H1 (cell line): ENCODE results near the gene NEO1. TPM values are rescaled to one million over a fixed set of nuclear protein-coding genes. Genes with fewer than 3 reads are reported as not detected.

Experiments used
- CTCF ChIA-PET: fragments of 300-600 bp; sonication (Branson Sonifier 250); formaldehyde crosslinking; loops from one replicate; lab custom pipeline; 2021; ENCODE audit not compliant: partially characterized antibody; lab: Charles Lee
- POLR2A ChIA-PET: fragments of 300-600 bp; sonication (Branson Sonifier 250); formaldehyde crosslinking; loops from one replicate; lab custom pipeline; 2021; ENCODE audit warnings: inconsistent platforms; ENCODE audit not compliant: partially characterized antibody; lab: Charles Lee
- DNase-seq, 2 experiments: peaks; one replicate each; pipeline versions ENCODE4 v3.0.0 to v3.0.0-alpha.2; 2010 to 2022; ENCODE audit warnings: low spot score in 2 of 2, low read depth in 1 of 2, mixed read lengths in 1 of 2
- FAIRE-seq: peaks from 2 replicates; lab custom pipeline; 2011; peaks lifted over from hg19 to GRCh38; lab: Jason Lieb, UNC
- H2AFZ ChIP-seq: 2 replicates; pipeline ENCODE4 v1.8.1; 2012; ENCODE audit warnings: low read length, inconsistent platforms
- H2AK5ac ChIP-seq: 2 replicates; pipeline ENCODE4 v1.6.1; 2013; ENCODE audit warnings: low read depth, low read length
- H2BK120ac ChIP-seq: replicated peaks from 2 replicates; pipeline ENCODE3; 2013; ENCODE audit warnings: low read depth, low read length, inconsistent platforms
- H2BK12ac ChIP-seq: 2 replicates; pipeline ENCODE4 v1.6.1; 2013; ENCODE audit warnings: low read depth, low read length
- H2BK15ac ChIP-seq: 2 replicates; pipeline ENCODE4 v1.6.1; 2013; ENCODE audit warnings: low read length
- H2BK20ac ChIP-seq: 2 replicates; pipeline ENCODE4 v1.6.1; 2013; ENCODE audit warnings: low read length
- H2BK5ac ChIP-seq: 2 replicates; pipeline ENCODE4 v1.6.1; 2013; ENCODE audit warnings: low read depth, low read length
- H3K14ac ChIP-seq: 2 replicates; pipeline ENCODE4 v1.6.1; 2013; ENCODE audit warnings: inconsistent platforms; ENCODE audit not compliant: insufficient read length
- H3K18ac ChIP-seq: 2 replicates; pipeline ENCODE4 v1.6.1; 2013; ENCODE audit warnings: low read length; ENCODE audit errors: extremely low read depth
- H3K23ac ChIP-seq: 2 replicates; pipeline ENCODE4 v1.6.1; 2013; ENCODE audit warnings: inconsistent platforms; ENCODE audit not compliant: insufficient read length
- H3K23me2 ChIP-seq: 2 replicates; pipeline ENCODE4 v1.6.1; 2013; ENCODE audit warnings: low read depth, low read length
- H3K27ac ChIP-seq: 2 replicates; pipeline ENCODE4 v1.6.1; 2011; ENCODE audit warnings: low read depth, low read length, inconsistent platforms
- H3K27me3 ChIP-seq, 4 experiments: replicated peaks in 1 of 4; 1 replicate in 1 of 4; 2 replicates in 3 of 4; pipeline versions ENCODE4 v1.6.1 to v1.8.1; 2011 to 2013; ENCODE audit warnings: low read length in 3 of 4, mild to moderate bottlenecking in 3 of 4, inconsistent platforms in 2 of 4, mixed read lengths in 2 of 4, moderate library complexity in 1 of 4; ENCODE audit not compliant: control insufficient read depth in 3 of 4, insufficient read depth in 3 of 4; ENCODE audit errors: extremely low read depth in 1 of 4
- H3K36me3 ChIP-seq, 4 experiments: 2 replicates each; pipeline versions ENCODE4 v1.6.1 to v1.8.1; 2011 to 2013; ENCODE audit warnings: mild to moderate bottlenecking in 4 of 4, low read length in 3 of 4, moderate library complexity in 2 of 4, control low read depth in 1 of 4, inconsistent platforms in 1 of 4; ENCODE audit not compliant: insufficient read depth in 4 of 4, control insufficient read depth in 2 of 4
- H3K4ac ChIP-seq: replicated peaks from 2 replicates; pipeline ENCODE3; 2013; ENCODE audit warnings: low read length, low read depth, mixed read lengths, inconsistent platforms; ENCODE audit not compliant: insufficient read length
- H3K4me1 ChIP-seq, 4 experiments: replicated peaks in 1 of 4; 1 replicate in 1 of 4; 2 replicates in 3 of 4; pipeline versions ENCODE4 v1.6.1 to v1.8.1; 2011 to 2013; ENCODE audit warnings: low read length in 3 of 4, inconsistent platforms in 2 of 4, mixed read lengths in 1 of 4; ENCODE audit not compliant: insufficient read depth in 4 of 4, control insufficient read depth in 3 of 4
- H3K4me2 ChIP-seq, 2 experiments: 2 replicates each; pipeline versions ENCODE4 v1.6.1 to v1.8.1; 2011 to 2013; ENCODE audit warnings: low read depth in 2 of 2, low read length in 2 of 2, control low read depth in 1 of 2, inconsistent platforms in 1 of 2, mild to moderate bottlenecking in 1 of 2; ENCODE audit not compliant: insufficient read depth in 1 of 2
- H3K4me3 ChIP-seq, 4 experiments: fragments of 200-600, 300-600 bp in 1 of 4; sonication (generic), shearing (Covaris generic), sonication (Bioruptor Twin) in 1 of 4; 2 replicates each; pipeline versions ENCODE4 v1.5.1 to v1.8.1; 2011 to 2016; ENCODE audit warnings: low read length in 4 of 4, low read depth in 3 of 4, control low read depth in 2 of 4, inconsistent platforms in 2 of 4, mild to moderate bottlenecking in 2 of 4, mixed read lengths in 1 of 4, moderate library complexity in 1 of 4; ENCODE audit not compliant: insufficient read depth in 2 of 4; ENCODE audit errors: extremely low read depth in 1 of 4
- H3K56ac ChIP-seq: replicated peaks from 2 replicates; pipeline ENCODE3; 2013; ENCODE audit warnings: low read depth, mild to moderate bottlenecking, mixed read lengths, low read length, inconsistent platforms; ENCODE audit not compliant: insufficient read length
- H3K79me1 ChIP-seq: 2 replicates; pipeline ENCODE4 v1.6.1; 2013; ENCODE audit warnings: low read depth, low read length, control low read depth
- H3K79me2 ChIP-seq, 2 experiments: 2 replicates each; pipeline versions ENCODE4 v1.6.1 to v1.8.1; 2012 to 2013; ENCODE audit warnings: low read length in 2 of 2, mild to moderate bottlenecking in 2 of 2, inconsistent platforms in 1 of 2; ENCODE audit not compliant: insufficient read depth in 2 of 2, control insufficient read depth in 1 of 2
- H3K9ac ChIP-seq, 4 experiments: replicated peaks in 1 of 4; 1 replicate in 1 of 4; 2 replicates in 3 of 4; pipeline versions ENCODE4 v1.6.1 to v1.8.1; 2011 to 2013; ENCODE audit warnings: low read depth in 3 of 4, low read length in 3 of 4, control low read depth in 2 of 4, mild to moderate bottlenecking in 2 of 4, moderate library complexity in 2 of 4, inconsistent platforms in 1 of 4; ENCODE audit errors: extremely low read depth in 1 of 4
- H3K9me3 ChIP-seq, 2 experiments: 2 replicates each; pipeline versions ENCODE4 v1.6.1 to v1.8.1; 2012 to 2013; ENCODE audit warnings: mild to moderate bottlenecking in 2 of 2, moderate library complexity in 2 of 2, control low read depth in 1 of 2, inconsistent platforms in 1 of 2, low read depth in 1 of 2, low read length in 1 of 2, mixed read lengths in 1 of 2; ENCODE audit not compliant: insufficient read depth in 2 of 2
- H4K20me1 ChIP-seq, 2 experiments: replicated peaks in 1 of 2; 2 replicates each; pipeline versions ENCODE3 to v1.8.1; 2011 to 2013; ENCODE audit warnings: inconsistent platforms in 2 of 2, low read length in 2 of 2, mild to moderate bottlenecking in 1 of 2; ENCODE audit not compliant: insufficient read depth in 2 of 2, control insufficient read depth in 1 of 2
- H4K5ac ChIP-seq: 2 replicates; pipeline ENCODE4 v1.6.1; 2013; ENCODE audit warnings: low read length, low read depth, mixed read lengths, inconsistent platforms; ENCODE audit not compliant: insufficient read length
- H4K8ac ChIP-seq: 2 replicates; pipeline ENCODE4 v1.8.0; 2013; ENCODE audit warnings: mild to moderate bottlenecking, moderate library complexity, low read length, inconsistent platforms; ENCODE audit not compliant: insufficient read depth; ENCODE audit errors: extremely low read depth
- H4K91ac ChIP-seq: replicated peaks from 2 replicates; pipeline ENCODE3; 2013; ENCODE audit warnings: low read length, mixed read lengths, inconsistent platforms; ENCODE audit not compliant: insufficient read length
- CREB1 ChIP-seq: IDR thresholded peaks from 2 replicates; pipeline ENCODE4 v1.6.1; 2012; ENCODE audit warnings: inconsistent platforms
- CTBP2 ChIP-seq: IDR thresholded peaks from 2 replicates; pipeline ENCODE4 v1.7.0; 2011; ENCODE audit warnings: borderline replicate concordance, mild to moderate bottlenecking, moderate library complexity, mixed read lengths, low read length; ENCODE audit not compliant: insufficient read depth, insufficient read length
- EGR1 ChIP-seq: IDR thresholded peaks from 2 replicates; pipeline ENCODE4 v1.6.1; 2011; ENCODE audit warnings: low read depth, low read length, borderline replicate concordance
- FOSL1 ChIP-seq: IDR thresholded peaks from 2 replicates; pipeline ENCODE4 v1.6.1; 2011; ENCODE audit warnings: mild to moderate bottlenecking, low read depth, low read length, moderate library complexity; ENCODE audit not compliant: insufficient read depth
- WGBS, 2 experiments: shearing (Covaris generic) in 1 of 2; methylation state at CpG; one replicate each; pipeline versions ENCODE4 v1.1.6 to v1.1.7; 2013 to 2015; ENCODE audit warnings: low lambda C conversion rate in 2 of 2, mixed read lengths in 2 of 2, inconsistent platforms in 1 of 2, low coverage in 1 of 2, missing lambda C conversion rate in 1 of 2; ENCODE audit not compliant: insufficient replicate concordance in 2 of 2, insufficient coverage in 1 of 2, insufficient read length in 1 of 2; ENCODE audit errors: extremely low coverage in 1 of 2, missing lambda C conversion rate in 1 of 2; 5-methylcytosine and 5-hydroxymethylcytosine counted together
- polyA plus RNA-seq, 7 experiments: library from polyadenylated mRNA; depleted of rRNA in 3 of 7; stranded (reverse) in 5 of 7; unstranded in 2 of 7; fragments of >200 nt in 5 of 7; fragments of 200-250 nt in 2 of 7; gene quantifications; 1 replicate in 5 of 7; 2 replicates in 1 of 7; 4 replicates in 1 of 7; pipeline versions ENCODE4 v1.2.1 to v1.2.3, GENCODE V29; 2011 to 2013; ENCODE audit warnings: missing spikeins in 2 of 7, mixed read lengths in 2 of 7
- total RNA-seq: library from RNA; stranded (reverse); fragmentation: NEBNext Ultra II Directional; extraction: Animal tissue kit (Norgen Biotek cat#: 25700); gene quantifications from 2 replicates; pipeline ENCODE4 v1.2.1, GENCODE V29; 2021
- TF ChIP-seq, protein P1 (sequence below): IDR thresholded peaks from 2 replicates; pipeline ENCODE4 v1.6.1; 2012; ENCODE audit warnings: inconsistent platforms

The NEO1 gene
- total and polyA plus RNA-seq, 2 of the 8 experiments (the other 6 are each of a cell fraction or from before 2014, with no cell fraction given) = 36.0 to 51.0 TPM

DNA sequence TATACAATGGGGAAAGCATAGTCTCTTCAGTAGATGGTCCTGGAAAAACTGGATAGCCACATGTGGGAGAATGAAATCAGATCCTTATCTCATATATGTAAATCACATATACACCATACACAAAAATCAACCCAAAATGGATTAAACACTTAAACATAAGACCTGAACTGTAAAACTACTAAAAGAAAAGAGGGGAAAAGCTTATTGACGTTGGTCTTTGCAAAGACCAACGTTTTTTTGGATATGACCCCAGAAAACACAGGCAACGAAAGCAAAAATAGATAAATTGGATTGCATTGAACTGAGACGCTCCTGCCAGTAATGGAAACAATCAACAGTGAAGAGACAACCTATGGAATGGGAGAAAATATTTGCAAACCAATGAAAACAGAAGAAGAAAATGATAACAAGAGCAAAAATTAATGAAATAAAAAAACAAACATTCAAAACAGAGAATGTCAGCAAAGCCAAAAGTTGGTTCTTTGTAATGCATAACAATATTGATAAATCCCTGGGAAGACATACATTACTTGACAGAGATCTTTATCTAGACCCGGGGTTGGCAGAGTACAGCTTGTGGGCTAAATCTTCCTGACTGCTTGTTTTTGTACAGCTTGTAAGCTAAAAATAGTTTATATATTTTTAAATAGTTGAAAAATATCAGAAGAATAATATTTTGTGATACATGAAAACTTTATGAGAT, 86.9 kb downstream of the NEO1 start:
- H3K79me1 ChIP-seq = no peaks in the 10 kb centered on the region
- no peaks in the 10 kb centered on the region for H3K4me1 ChIP-seq
- H2AFZ ChIP-seq = no peak overlapping the region
- no peak overlapping the region for H3K18ac ChIP-seq
- no peak overlapping the region for H3K4me3 ChIP-seq
- no peak overlapping the region for H2BK15ac ChIP-seq
- H3K79me2 ChIP-seq = no peaks in the 10 kb centered on the region
- no peak overlapping the region for H3K4me2 ChIP-seq
- DNase-seq (no peak), FAIRE-seq (no peak)
- no peak overlapping the region for H4K91ac ChIP-seq
- no peak overlapping the region for H4K5ac ChIP-seq
- no peaks in the 10 kb centered on the region for H3K9me3 ChIP-seq
- no peak overlapping the region for H3K14ac ChIP-seq
- H3K23me2 ChIP-seq = no peaks in the 10 kb centered on the region
- no peak overlapping the region for H2AK5ac ChIP-seq
- H2BK120ac ChIP-seq = no peak overlapping the region
- no peak overlapping the region for H2BK12ac ChIP-seq
- no peak overlapping the region for H3K56ac ChIP-seq
- H3K27ac ChIP-seq = no peak overlapping the region
- no peaks in the 10 kb centered on the region for H4K20me1 ChIP-seq
- ChIA-PET CTCF (interaction anchor here (2.2 kb wide), 1 partner anchor 17 kb away, joined by 8 read pairs; no protein-coding TSS in a partner anchor), POLR2A (no interaction called here)
- H3K36me3 ChIP-seq = peaks cover 0 to 3% (median 0%) of the 10 kb centered on the region in 4 experiments; a peak in 2 of 8 replicates
- H3K27me3 ChIP-seq = no peaks in the 10 kb centered on the region
- 90% methylated on average over 5 of the region's 5 CpGs; no CpG with 5 or more reads in 1 of the 2 experiments for WGBS, 2 experiments
- no peak overlapping the region for H4K8ac ChIP-seq
- H3K4ac ChIP-seq = no peak overlapping the region
- H2BK5ac ChIP-seq = no peak overlapping the region
- no peak overlapping the region for H3K9ac ChIP-seq
- H3K23ac ChIP-seq = no peak overlapping the region
- no peak overlapping the region for H2BK20ac ChIP-seq
- TF ChIP-seq CREB1 = no peak
- no peak for TF ChIP-seq FOSL1
- no peak for TF ChIP-seq CTBP2
- TF ChIP-seq EGR1 = no peak
- TF ChIP-seq, protein P1, sequence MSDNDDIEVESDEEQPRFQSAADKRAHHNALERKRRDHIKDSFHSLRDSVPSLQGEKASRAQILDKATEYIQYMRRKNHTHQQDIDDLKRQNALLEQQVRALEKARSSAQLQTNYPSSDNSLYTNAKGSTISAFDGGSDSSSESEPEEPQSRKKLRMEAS = no peak
